CD14-positive monocyte (primary cell): ENCODE measurements around the gene PMF1. TPM values are rescaled to one million over a fixed set of nuclear protein-coding genes. Genes with fewer than 3 reads are reported as not detected.

Experiments
- DNase-seq, 3 donors: peaks; one replicate each; pipeline ENCODE4 v3.0.0-alpha.2; 2011 to 2022
- H2AFZ ChIP-seq: 2 replicates; pipeline ENCODE4 v1.6.0; 2012; ENCODE audit warnings: mild to moderate bottlenecking, low read depth, low read length, inconsistent platforms; ENCODE audit not compliant: insufficient read depth, poor library complexity, severe bottlenecking
- H3K27ac ChIP-seq, 2 donors: 1 replicate in 1 of 2; 2 replicates in 1 of 2; pipeline ENCODE4 v1.5.1; 2012 to 2013; ENCODE audit warnings: low read length in 2 of 2, control low read depth in 1 of 2, inconsistent platforms in 1 of 2, low read depth in 1 of 2, mild to moderate bottlenecking in 1 of 2
- H3K27me3 ChIP-seq, 2 donors: one replicate each; pipeline versions ENCODE4 v1.6.0 to v1.6.1; 2011 to 2013; ENCODE audit warnings: low read length in 2 of 2; ENCODE audit not compliant: control insufficient read depth in 2 of 2, insufficient read depth in 2 of 2
- H3K36me3 ChIP-seq, 2 donors: replicated peaks in 1 of 2; 1 replicate in 1 of 2; 2 replicates in 1 of 2; pipeline versions ENCODE4 v1.5.1 to v1.6.1; 2012 to 2013; ENCODE audit warnings: low read length in 2 of 2, control low read depth in 1 of 2, inconsistent platforms in 1 of 2, mild to moderate bottlenecking in 1 of 2; ENCODE audit not compliant: insufficient read depth in 2 of 2, control insufficient read depth in 1 of 2
- H3K4me1 ChIP-seq, 2 donors: 1 replicate in 1 of 2; 2 replicates in 1 of 2; pipeline versions ENCODE4 v1.5.1 to v1.6.1; 2012 to 2013; ENCODE audit warnings: low read length in 2 of 2, control low read depth in 1 of 2, inconsistent platforms in 1 of 2, mild to moderate bottlenecking in 1 of 2, moderate library complexity in 1 of 2; ENCODE audit not compliant: insufficient read depth in 2 of 2, control insufficient read depth in 1 of 2
- H3K4me2 ChIP-seq: replicated peaks from 2 replicates; pipeline ENCODE3; 2012; ENCODE audit warnings: low read length, moderate library complexity, mild to moderate bottlenecking; ENCODE audit not compliant: poor library complexity, severe bottlenecking; ENCODE audit errors: extremely low read depth
- H3K4me3 ChIP-seq, 3 experiments: fragments of 200-600 bp in 1 of 3; sonication (generic) in 1 of 3; replicated peaks in 1 of 3; 1 replicate in 2 of 3; 2 replicates in 1 of 3; pipeline ENCODE4 v1.5.1; 2011 to 2013; ENCODE audit warnings: low read length in 3 of 3, mild to moderate bottlenecking in 3 of 3, control low read depth in 2 of 3, low read depth in 2 of 3, inconsistent platforms in 1 of 3, moderate library complexity in 1 of 3
- H3K79me2 ChIP-seq: 2 replicates; pipeline ENCODE4 v1.6.0; 2012; ENCODE audit warnings: mild to moderate bottlenecking, control low read depth, inconsistent platforms, low read length, moderate library complexity; ENCODE audit not compliant: insufficient read depth
- H3K9ac ChIP-seq: 2 replicates; pipeline ENCODE4 v1.6.0; 2017; ENCODE audit warnings: low read length, mild to moderate bottlenecking; ENCODE audit not compliant: insufficient read depth, poor library complexity, severe bottlenecking
- H3K9me3 ChIP-seq, 2 donors: replicated peaks in 1 of 2; 1 replicate in 1 of 2; 2 replicates in 1 of 2; pipeline versions ENCODE4 v1.5.1 to v1.6.1; 2012 to 2013; ENCODE audit warnings: low read length in 2 of 2, control low read depth in 1 of 2; ENCODE audit not compliant: control insufficient read depth in 1 of 2, insufficient read depth in 1 of 2
- H4K20me1 ChIP-seq: 2 replicates; pipeline ENCODE4 v1.6.0; 2012; ENCODE audit warnings: mild to moderate bottlenecking, low read length, control low read depth, moderate library complexity; ENCODE audit not compliant: insufficient read depth
- H3K27ac Mint-ChIP-seq, 7 donors: one replicate each; pipeline ENCODE4 v1.8.0; 2020; ENCODE audit warnings: mild to moderate bottlenecking in 7 of 7, mixed read lengths in 7 of 7, moderate library complexity in 6 of 7, inconsistent platforms in 2 of 7
- H3K27me3 Mint-ChIP-seq, 3 donors: one replicate each; pipeline ENCODE4 v1.8.0; 2021 to 2022; ENCODE audit warnings: low read depth in 3 of 3, mild to moderate bottlenecking in 3 of 3, mixed read lengths in 3 of 3, moderate library complexity in 3 of 3, inconsistent platforms in 1 of 3
- H3K36me3 Mint-ChIP-seq, 2 donors: one replicate each; pipeline ENCODE4 v1.8.0; 2020; ENCODE audit warnings: mixed read lengths in 2 of 2, inconsistent platforms in 1 of 2, mild to moderate bottlenecking in 1 of 2
- H3K4me1 Mint-ChIP-seq: one replicate; pipeline ENCODE4 v1.8.0; 2020; ENCODE audit warnings: mild to moderate bottlenecking, mixed read lengths
- H3K4me3 Mint-ChIP-seq, 2 donors: one replicate each; pipeline ENCODE4 v1.8.0; 2020; ENCODE audit warnings: mild to moderate bottlenecking in 2 of 2, mixed read lengths in 2 of 2, moderate library complexity in 1 of 2
- H3K9me3 Mint-ChIP-seq, 7 donors: one replicate each; pipeline ENCODE4 v1.8.0; 2020 to 2022; ENCODE audit warnings: mixed read lengths in 7 of 7, mild to moderate bottlenecking in 6 of 7, moderate library complexity in 6 of 7, inconsistent platforms in 2 of 7
- WGBS: methylation state at CpG from one replicate; pipeline ENCODE4 v1.1.5; 2013; ENCODE audit warnings: missing lambda C conversion rate; ENCODE audit not compliant: insufficient coverage; 5-methylcytosine and 5-hydroxymethylcytosine counted together
- intact Hi-C, 2 donors: fragments of 100-400 bp; cut with micrococcal nuclease; formaldehyde crosslinking; loops; one replicate each; pipeline versions ENCODE4 v1.15.0 to v1.15.1; 2023
- polyA plus RNA-seq, 3 donors: library from polyadenylated mRNA; depleted of rRNA in 1 of 3; unstranded in 2 of 3; stranded (reverse) in 1 of 3; fragments of 300-500 nt in 2 of 3; fragments of >200 nt in 1 of 3; fragmentation: Illumina TruSeq in 2 of 3; gene quantifications; 1 replicate in 2 of 3; 2 replicates in 1 of 3; pipeline ENCODE4 v1.2.3, GENCODE V29; 2012 to 2021
- TF ChIP-seq, protein P1 (sequence below): fragments of 200-600 bp; IDR thresholded peaks from one replicate; pipeline ENCODE4 v1.8.0; 2022; ENCODE audit warnings: antibody characterized with exemption, mild to moderate bottlenecking

PMF1 gene
- polyA plus RNA-seq, 3 donors = 83.7 to 90.4 (median 86.1) TPM

DNA sequence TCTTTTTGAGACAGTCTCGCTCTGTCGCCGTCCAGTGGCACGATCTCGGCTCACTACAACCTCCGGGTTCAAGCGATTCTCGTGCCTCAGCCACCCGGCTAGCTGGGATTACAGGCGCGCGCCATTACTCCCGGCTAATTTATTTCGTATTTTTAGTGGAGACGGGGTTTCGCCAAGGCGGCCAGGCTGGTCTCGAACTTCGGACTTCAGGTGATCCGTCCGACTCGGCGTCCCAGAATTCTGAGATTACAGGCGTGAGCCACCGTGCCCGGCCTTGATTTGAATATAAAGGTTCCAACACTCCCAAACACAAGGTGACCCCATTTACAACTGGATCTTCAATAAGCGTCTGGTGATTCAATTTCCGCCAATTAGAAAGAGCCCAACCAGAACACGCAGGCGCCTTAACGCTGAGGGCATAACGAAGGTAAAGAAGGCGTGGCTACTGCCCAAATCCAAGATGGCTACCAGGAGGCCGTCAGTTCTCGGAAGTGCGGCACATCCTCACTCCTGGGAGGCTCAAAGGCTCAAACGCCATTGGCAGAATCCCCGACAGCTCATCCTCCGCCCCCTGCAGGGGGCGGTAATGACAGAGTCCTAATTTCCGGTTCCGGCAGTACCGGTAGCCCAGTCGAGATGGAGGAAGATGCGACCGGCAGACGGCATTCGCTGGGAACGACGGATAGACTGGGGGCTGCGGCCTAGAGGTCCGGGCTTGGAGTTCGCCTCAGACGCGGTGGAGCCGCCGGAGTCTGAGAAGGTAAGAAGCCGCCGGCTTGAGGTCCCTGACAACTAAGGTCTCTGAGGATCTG is 19.1 kb upstream of the PMF1 start, which contains the start of gene SLC25A44:
SLC25A44 (plus strand) TSS at position 617 of the 812 bp plus-strand sequence. CDS start 5,744 bp downstream, outside the sequence.
- Histone ChIP-seq H2AFZ (peak within 1 kb of the TSS; percentile 83), H3K36me3 (peaks cover 18 to 34% of the 10 kb centered on the region in 2 donors), H3K79me2 (peaks cover 56% of the 10 kb centered on the region), H3K4me3 (peak within 1 kb of the TSS; percentile 87 to 88 (median 88)), H4K20me1 (peaks cover 34% of the 10 kb centered on the region), H3K9me3 (no peaks in the 10 kb centered on the region), H3K27ac (peak within 1 kb of the TSS; percentile 61 to 90), H3K9ac (peak within 1 kb of the TSS; percentile 81), H3K27me3 (no peaks in the 10 kb centered on the region), H3K4me2 (peak within 1 kb of the TSS; percentile 82), H3K4me1 (peaks cover 27 to 39% of the 10 kb centered on the region in 2 donors)
- peak within 1 kb of the TSS; percentile 95 to 98 for H3K4me3 Mint-ChIP-seq
- DNase-seq = peak; percentile 99
- peaks cover 18 to 30% of the 10 kb centered on the region in 2 donors for H3K36me3 Mint-ChIP-seq
- peaks cover 0 to 3% (median 0%) of the 10 kb centered on the region in 7 donors for H3K9me3 Mint-ChIP-seq
- peaks cover 0 to 1% (median 0%) of the 10 kb centered on the region in 3 donors for H3K27me3 Mint-ChIP-seq
- WGBS = 1% methylated on average over 43 of the region's 59 CpGs
- intact Hi-C loops = loop anchor here in 1 of 2 donors (5.0 kb wide), 1 partner anchor 46 kb away; no protein-coding TSS in a partner anchor
- H3K4me1 Mint-ChIP-seq = peaks cover 46% of the 10 kb centered on the region
- TF ChIP-seq, protein P1, sequence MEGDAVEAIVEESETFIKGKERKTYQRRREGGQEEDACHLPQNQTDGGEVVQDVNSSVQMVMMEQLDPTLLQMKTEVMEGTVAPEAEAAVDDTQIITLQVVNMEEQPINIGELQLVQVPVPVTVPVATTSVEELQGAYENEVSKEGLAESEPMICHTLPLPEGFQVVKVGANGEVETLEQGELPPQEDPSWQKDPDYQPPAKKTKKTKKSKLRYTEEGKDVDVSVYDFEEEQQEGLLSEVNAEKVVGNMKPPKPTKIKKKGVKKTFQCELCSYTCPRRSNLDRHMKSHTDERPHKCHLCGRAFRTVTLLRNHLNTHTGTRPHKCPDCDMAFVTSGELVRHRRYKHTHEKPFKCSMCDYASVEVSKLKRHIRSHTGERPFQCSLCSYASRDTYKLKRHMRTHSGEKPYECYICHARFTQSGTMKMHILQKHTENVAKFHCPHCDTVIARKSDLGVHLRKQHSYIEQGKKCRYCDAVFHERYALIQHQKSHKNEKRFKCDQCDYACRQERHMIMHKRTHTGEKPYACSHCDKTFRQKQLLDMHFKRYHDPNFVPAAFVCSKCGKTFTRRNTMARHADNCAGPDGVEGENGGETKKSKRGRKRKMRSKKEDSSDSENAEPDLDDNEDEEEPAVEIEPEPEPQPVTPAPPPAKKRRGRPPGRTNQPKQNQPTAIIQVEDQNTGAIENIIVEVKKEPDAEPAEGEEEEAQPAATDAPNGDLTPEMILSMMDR = peak; percentile 29
- peak within 1 kb of the TSS; percentile 93 to 99 (median 95) for H3K27ac Mint-ChIP-seq

DNA sequence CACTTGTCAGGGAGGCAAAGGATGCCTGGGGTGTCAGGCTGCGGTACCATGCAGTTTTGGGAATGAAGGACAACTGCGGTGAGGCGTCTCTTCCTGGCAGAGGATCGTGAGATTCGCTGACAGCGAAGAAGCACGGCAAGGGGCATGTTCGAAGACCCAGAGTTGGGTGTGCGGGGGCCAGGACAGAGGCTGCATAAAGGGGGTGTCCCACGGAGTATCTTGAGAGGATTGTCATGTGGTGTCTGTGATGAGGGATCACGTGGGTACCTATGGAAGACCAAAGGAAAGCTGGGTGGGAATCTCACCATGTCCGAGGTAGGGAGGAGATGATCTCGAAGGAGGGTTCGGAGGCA is 18.5 kb upstream of the PMF1 start:
- Histone ChIP-seq H3K4me2 (peak overlapping the region; percentile 82), H3K9ac (peak overlapping the region; percentile 81), H3K79me2 (peaks cover 62% of the 10 kb centered on the region), H3K27ac (peak overlapping the region; percentile 58 to 90), H4K20me1 (peaks cover 40% of the 10 kb centered on the region), H2AFZ (peak overlapping the region; percentile 83), H3K27me3 (no peaks in the 10 kb centered on the region), H3K4me1 (peaks cover 27 to 39% of the 10 kb centered on the region in 2 donors), H3K9me3 (no peaks in the 10 kb centered on the region), H3K4me3 (peak overlapping the region; percentile 87 to 88 (median 88)), H3K36me3 (peaks cover 23 to 39% of the 10 kb centered on the region in 2 donors)
- Mint-ChIP-seq H3K27ac (peak overlapping the region; percentile 93 to 99 (median 95)), H3K27me3 (peaks cover 0 to 1% (median 0%) of the 10 kb centered on the region in 3 donors), H3K4me3 (peak overlapping the region; percentile 95 to 98), H3K4me1 (peaks cover 46% of the 10 kb centered on the region), H3K36me3 (peaks cover 16 to 34% of the 10 kb centered on the region in 2 donors), H3K9me3 (peaks cover 0 to 1% (median 0%) of the 10 kb centered on the region in 7 donors)
- WGBS = 14% methylated on average over 13 of the region's 14 CpGs
- intact Hi-C loops = loop anchor here in 1 of 2 donors (5.0 kb wide), 1 partner anchor 47 kb away; no protein-coding TSS in a partner anchor
- peak in 1 of 3 donors; percentile 41 for DNase-seq
- TF ChIP-seq, protein P1 = no peak
